SK-N-SH treated with all-trans-retinoic acid at 6 μM for 48 hours (cell line): ENCODE results near the gene ZNF410.
"Not testable (repeated sequence)": the region's sequence is repeated elsewhere in the genome, so short reads cannot be mapped to it uniquely, and the experiment has no call there.

Experiments used
- ATAC-seq: fragments of 200-7000 bp; cut with Tn5 transposase; 3 replicates; pipeline ENCODE4 v1.9.1; 2020; ENCODE audit warnings: mild to moderate bottlenecking, moderate library complexity
- ARNTL ChIP-seq: fragments of 450-650 bp; formaldehyde crosslinking; IDR thresholded peaks from 2 replicates; pipeline ENCODE4 v1.5.0; 2020; ENCODE audit warnings: low read depth, mild to moderate bottlenecking, moderate library complexity, borderline replicate concordance
- BACH2 ChIP-seq: fragments of 250-450 bp; sonication (Bioruptor Pico); IDR thresholded peaks from 2 replicates; pipeline ENCODE4 v1.9.0; 2021; ENCODE audit warnings: mild to moderate bottlenecking, borderline replicate concordance
- CREB5 ChIP-seq: fragments of 250-450 bp; sonication (Bioruptor Pico); IDR thresholded peaks from 2 replicates; pipeline ENCODE4 v1.5.1; 2020; ENCODE audit warnings: low read depth, mild to moderate bottlenecking, moderate library complexity
- CSDC2 ChIP-seq: fragments of 250-450 bp; sonication (Bioruptor Pico); IDR thresholded peaks from 2 replicates; pipeline ENCODE4 v1.5.0; 2020; ENCODE audit warnings: mild to moderate bottlenecking, moderate library complexity
- CSRNP3 ChIP-seq: fragments of 250-450 bp; sonication (Bioruptor Pico); IDR thresholded peaks from 2 replicates; pipeline ENCODE4 v1.5.1; 2021; ENCODE audit warnings: mild to moderate bottlenecking, moderate library complexity
- ESRRG ChIP-seq: fragments of 250-450 bp; sonication (Bioruptor Pico); IDR thresholded peaks from 2 replicates; pipeline ENCODE4 v1.6.1; 2021; ENCODE audit warnings: mild to moderate bottlenecking
- GLIS3 ChIP-seq: fragments of 250-450 bp; sonication (Bioruptor Pico); IDR thresholded peaks from 2 replicates; pipeline ENCODE4 v1.5.0; 2020; ENCODE audit warnings: mild to moderate bottlenecking, moderate library complexity
- ISL1 ChIP-seq: fragments of 250-450 bp; sonication (Bioruptor Pico); IDR thresholded peaks from 2 replicates; pipeline ENCODE4 v2.1.2; 2022; ENCODE audit warnings: mild to moderate bottlenecking, moderate library complexity
- OSR1 ChIP-seq: fragments of 250-450 bp; sonication (Bioruptor Pico); IDR thresholded peaks from 2 replicates; pipeline ENCODE4 v1.8.0; 2022; ENCODE audit warnings: moderate library complexity, mild to moderate bottlenecking, inconsistent platforms
- PATZ1 ChIP-seq: fragments of 250-450 bp; sonication (Bioruptor Pico); IDR thresholded peaks from 2 replicates; pipeline ENCODE4 v1.8.0; 2020; ENCODE audit warnings: mild to moderate bottlenecking, moderate library complexity, borderline replicate concordance
- POU6F1 ChIP-seq: fragments of 250-450 bp; sonication (Bioruptor Pico); IDR thresholded peaks from 2 replicates; pipeline ENCODE4 v1.8.0; 2021; ENCODE audit warnings: low read depth, mild to moderate bottlenecking, moderate library complexity, borderline replicate concordance
- PPARA ChIP-seq: fragments of 250-450 bp; sonication (Bioruptor Pico); IDR thresholded peaks from 2 replicates; pipeline ENCODE4 v1.5.0; 2020; ENCODE audit warnings: mild to moderate bottlenecking, borderline replicate concordance
- RARB ChIP-seq: fragments of 250-450 bp; sonication (Bioruptor Pico); IDR thresholded peaks from 2 replicates; pipeline ENCODE4 v1.8.0; 2021; ENCODE audit warnings: mild to moderate bottlenecking, moderate library complexity
- SNAI2 ChIP-seq: fragments of 250-450 bp; sonication (Bioruptor Pico); IDR thresholded peaks from 2 replicates; pipeline ENCODE4 v1.5.0; 2020; ENCODE audit warnings: mild to moderate bottlenecking, moderate library complexity
- TCF4 ChIP-seq: fragments of 250-450 bp; sonication (Bioruptor Pico); IDR thresholded peaks from 2 replicates; pipeline ENCODE4 v1.8.0; 2021; ENCODE audit warnings: mild to moderate bottlenecking, moderate library complexity, borderline replicate concordance
- TOX ChIP-seq: fragments of 250-450 bp; sonication (Bioruptor Pico); IDR thresholded peaks from 2 replicates; pipeline ENCODE4 v1.8.0; 2021; ENCODE audit warnings: mild to moderate bottlenecking, moderate library complexity, borderline replicate concordance
- TSHZ2 ChIP-seq: fragments of 250-450 bp; sonication (Bioruptor Pico); IDR thresholded peaks from 2 replicates; pipeline ENCODE4 v1.5.0; 2020; ENCODE audit warnings: mild to moderate bottlenecking, moderate library complexity
- ZC3H10 ChIP-seq: fragments of 250-450 bp; sonication (Bioruptor Pico); IDR thresholded peaks from 2 replicates; pipeline ENCODE4 v1.5.1; 2021; ENCODE audit warnings: mild to moderate bottlenecking, moderate library complexity
- ZFP3 ChIP-seq: fragments of 250-450 bp; sonication (Bioruptor Pico); IDR thresholded peaks from 2 replicates; pipeline ENCODE4 v1.5.0; 2020; ENCODE audit warnings: mild to moderate bottlenecking, moderate library complexity
- ZFP30 ChIP-seq: fragments of 450-650 bp; formaldehyde crosslinking; IDR thresholded peaks from 2 replicates; pipeline ENCODE4 v1.5.0; 2022; ENCODE audit warnings: mild to moderate bottlenecking, moderate library complexity
- ZNF565 ChIP-seq: fragments of 450-650 bp; formaldehyde crosslinking; conservative IDR thresholded peaks from 2 replicates; pipeline ENCODE4 v1.5.0; 2020; ENCODE audit warnings: low read depth, mild to moderate bottlenecking, moderate library complexity
- ZNF70 ChIP-seq: fragments of 450-650 bp; formaldehyde crosslinking; IDR thresholded peaks from 2 replicates; pipeline ENCODE4 v1.5.0; 2020; ENCODE audit warnings: mild to moderate bottlenecking, moderate library complexity
- ZNF8 ChIP-seq: fragments of 450-650 bp; formaldehyde crosslinking; IDR thresholded peaks from 2 replicates; pipeline ENCODE4 v1.5.0; 2020; ENCODE audit warnings: mild to moderate bottlenecking, moderate library complexity

Gene ZNF410

GRCh38 chr14:73913256-73913655 lies 26.6 kb downstream of the ZNF410 start (continued):
- no peak for TF ChIP-seq PPARA
- TF ChIP-seq ISL1 (CRISPR knock-in tag): no peak
- TF ChIP-seq POU6F1: no peak
- no peak for TF ChIP-seq SNAI2 (CRISPR knock-in tag)
- TF ChIP-seq OSR1 (CRISPR knock-in tag): no peak

- TF ChIP-seq BACH2 (CRISPR knock-in tag) (no peak), GLIS3 (CRISPR knock-in tag) (no peak), ISL1 (CRISPR knock-in tag) (no peak), OSR1 (CRISPR knock-in tag) (no peak), ESRRG (CRISPR knock-in tag) (no peak), TCF4 (CRISPR knock-in tag) (no peak), SNAI2 (CRISPR knock-in tag) (no peak), PATZ1 (CRISPR knock-in tag) (no peak), ZFP30 (no peak), ZNF8 (no peak), CREB5 (CRISPR knock-in tag) (no peak), ZNF565 (CRISPR knock-in tag) (no peak), PPARA (no peak), CSDC2 (CRISPR knock-in tag) (no peak), POU6F1 (no peak), ZFP3 (no peak), ZC3H10 (CRISPR knock-in tag) (no peak)
- ATAC-seq: no peak
Observed at GRCh38 chr14:73916324-73916723, 29.7 kb downstream of the ZNF410 start.

- ATAC-seq: not testable (repeated sequence)
Observed at GRCh38 chr14:73919457-73919856, 32.8 kb downstream of the ZNF410 start.

GRCh38 chr14:73924337-73924736 lies 37.7 kb downstream of the ZNF410 start:
- ATAC-seq: no peak
- TF ChIP-seq RARB (CRISPR knock-in tag): no peak
- TF ChIP-seq ZNF8: no peak
- no peak for TF ChIP-seq ZNF70 (CRISPR knock-in tag)
- TF ChIP-seq TOX: no peak
- TF ChIP-seq ZFP3: no peak
- TF ChIP-seq PPARA: no peak
- no peak for TF ChIP-seq ZNF565 (CRISPR knock-in tag)
- no peak for TF ChIP-seq ESRRG (CRISPR knock-in tag)
- no peak for TF ChIP-seq ZC3H10 (CRISPR knock-in tag)
- no peak for TF ChIP-seq GLIS3 (CRISPR knock-in tag)
- no peak for TF ChIP-seq CSDC2 (CRISPR knock-in tag)
- TF ChIP-seq CSRNP3 (CRISPR knock-in tag): no peak
- TF ChIP-seq TSHZ2: no peak
- no peak for TF ChIP-seq ARNTL (CRISPR knock-in tag)
- TF ChIP-seq ZFP30: no peak
- TF ChIP-seq OSR1 (CRISPR knock-in tag): no peak
- TF ChIP-seq CREB5 (CRISPR knock-in tag): no peak
